ENCODE measurements around the gene CYP1A2. TPM values are rescaled to one million over a fixed set of nuclear protein-coding genes. Genes with fewer than 3 reads are reported as not detected.
A peak's percentile ranks its signal among the peaks of the same experiment; 100 is the strongest.

Gene CYP1A2, protein sequence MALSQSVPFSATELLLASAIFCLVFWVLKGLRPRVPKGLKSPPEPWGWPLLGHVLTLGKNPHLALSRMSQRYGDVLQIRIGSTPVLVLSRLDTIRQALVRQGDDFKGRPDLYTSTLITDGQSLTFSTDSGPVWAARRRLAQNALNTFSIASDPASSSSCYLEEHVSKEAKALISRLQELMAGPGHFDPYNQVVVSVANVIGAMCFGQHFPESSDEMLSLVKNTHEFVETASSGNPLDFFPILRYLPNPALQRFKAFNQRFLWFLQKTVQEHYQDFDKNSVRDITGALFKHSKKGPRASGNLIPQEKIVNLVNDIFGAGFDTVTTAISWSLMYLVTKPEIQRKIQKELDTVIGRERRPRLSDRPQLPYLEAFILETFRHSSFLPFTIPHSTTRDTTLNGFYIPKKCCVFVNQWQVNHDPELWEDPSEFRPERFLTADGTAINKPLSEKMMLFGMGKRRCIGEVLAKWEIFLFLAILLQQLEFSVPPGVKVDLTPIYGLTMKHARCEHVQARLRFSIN
- not detected for total RNA-seq

DNA sequence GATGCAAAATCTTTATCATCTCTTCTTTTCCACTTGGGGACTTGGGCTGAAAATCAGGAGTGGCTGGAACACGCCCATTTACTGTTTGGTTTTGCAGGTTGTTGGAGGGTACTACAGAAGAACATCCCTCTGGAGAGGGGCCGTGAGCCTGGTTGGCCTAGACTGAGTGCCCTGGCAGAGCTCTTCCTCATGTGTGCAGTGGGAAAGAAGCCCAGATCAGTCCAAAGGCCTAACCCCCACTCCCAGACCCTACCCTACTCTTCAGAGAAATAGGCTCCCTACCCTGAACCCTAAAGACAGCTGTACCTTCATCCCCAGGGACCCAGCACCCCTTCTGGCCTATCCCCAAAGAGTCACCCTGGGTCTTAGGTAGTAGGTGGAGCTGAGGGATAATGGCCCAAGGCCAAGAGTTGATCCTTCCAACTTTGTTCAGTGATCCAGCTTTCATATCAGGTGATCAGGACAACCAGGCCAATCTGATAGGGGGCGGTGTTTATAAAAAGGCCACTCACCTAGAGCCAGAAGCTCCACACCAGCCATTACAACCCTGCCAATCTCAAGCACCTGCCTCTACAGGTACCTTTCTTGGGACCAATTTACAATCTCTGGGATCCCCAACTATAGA, at the start of gene CYP1A2:
Gene CYP1A2 (plus strand): TSS at position 524 of the 625 bp plus-strand sequence. CDS start 894 bp downstream, outside the sequence.
- H3K27me3 ChIP-seq (ENCODE audit: control insufficient read depth in 3 of 3, insufficient read depth in 3 of 3, low read length in 3 of 3), result peaks cover 0 to 7% (median 0%) of the 10 kb centered on the region in 3 donors

DNA sequence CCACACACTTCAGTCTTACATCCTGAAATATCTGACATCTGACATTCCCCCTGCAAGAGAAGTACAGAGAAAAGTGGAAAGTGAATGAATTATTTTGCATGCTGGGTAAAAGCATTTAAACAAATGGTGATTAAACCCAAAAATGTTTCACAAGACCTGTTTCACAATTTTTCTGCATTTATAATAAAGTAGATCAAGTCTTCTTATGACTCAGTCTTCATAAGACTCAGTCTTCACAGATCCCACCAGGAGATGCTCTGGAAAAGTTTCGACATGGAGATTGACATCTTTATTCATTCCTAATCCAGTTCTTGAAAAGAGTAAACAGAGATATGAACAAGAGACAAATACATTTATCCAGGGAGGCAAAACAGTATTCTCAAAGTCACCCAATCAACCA, 39.6 kb upstream of the CYP1A2 start:
- Histone ChIP-seq H3K27ac (ENCODE audit: low read depth, low read length) (no peak overlapping the region), H3K9ac (ENCODE audit: low read depth in 1 of 3, low read length in 3 of 3) (no peak overlapping the region), H3K4me1 (ENCODE audit: control insufficient read depth in 3 of 3, insufficient read depth in 3 of 3, low read length in 3 of 3) (no peaks in the 10 kb centered on the region), H3K4me3 (ENCODE audit: low read length in 3 of 3) (no peak overlapping the region), H3K36me3 (ENCODE audit: control insufficient read depth in 3 of 3, insufficient read depth in 3 of 3, low read length in 3 of 3) (no peaks in the 10 kb centered on the region), H3K27me3 (ENCODE audit: control insufficient read depth in 3 of 3, insufficient read depth in 3 of 3, low read length in 3 of 3) (peaks cover 0 to 6% (median 4%) of the 10 kb centered on the region in 3 donors), H3K9me3 (ENCODE audit: control insufficient read depth in 3 of 3, low read length in 3 of 3) (no peaks in the 10 kb centered on the region)

More for the DNA sequence above, at the start of gene CYP1A2:
- Histone ChIP-seq H3K4me1 (ENCODE audit: control insufficient read depth in 3 of 3, insufficient read depth in 3 of 3, low read length in 3 of 3) (no peaks in the 10 kb centered on the region), H3K27ac (ENCODE audit: low read depth, low read length) (no peak within 1 kb of the TSS), H3K9ac (ENCODE audit: low read depth in 1 of 3, low read length in 3 of 3) (no peak within 1 kb of the TSS), H3K36me3 (ENCODE audit: control insufficient read depth in 3 of 3, insufficient read depth in 3 of 3, low read length in 3 of 3) (no peaks in the 10 kb centered on the region), H3K9me3 (ENCODE audit: control insufficient read depth in 3 of 3, low read length in 3 of 3) (no peaks in the 10 kb centered on the region), H3K4me3 (ENCODE audit: low read length in 3 of 3) (no peak within 1 kb of the TSS)

DNA sequence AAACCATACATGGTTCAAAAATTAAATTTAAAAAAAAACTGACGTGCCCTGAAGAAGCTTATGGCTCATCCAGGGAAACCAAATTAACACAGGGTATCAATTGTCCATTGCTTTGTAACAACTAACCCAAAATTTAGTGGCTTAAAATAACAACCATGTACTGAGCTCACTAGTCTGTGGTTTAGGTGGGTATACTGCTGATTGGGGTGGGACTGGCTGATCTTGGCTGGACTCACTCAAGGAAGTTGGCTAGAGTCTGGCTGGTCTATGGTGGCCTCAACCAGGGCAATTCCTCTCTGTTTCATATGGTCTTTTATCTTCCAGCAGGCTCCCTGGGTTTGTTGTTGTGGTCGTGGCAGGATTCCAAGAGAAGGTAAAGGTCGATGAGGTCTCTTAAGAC, 38.8 kb upstream of the CYP1A2 start:
- Histone ChIP-seq H3K4me1 (ENCODE audit: control insufficient read depth in 3 of 3, insufficient read depth in 3 of 3, low read length in 3 of 3) (no peaks in the 10 kb centered on the region), H3K4me3 (ENCODE audit: low read length in 3 of 3) (no peak overlapping the region), H3K9ac (ENCODE audit: low read depth in 1 of 3, low read length in 3 of 3) (no peak overlapping the region), H3K27ac (ENCODE audit: low read depth, low read length) (no peak overlapping the region), H3K36me3 (ENCODE audit: control insufficient read depth in 3 of 3, insufficient read depth in 3 of 3, low read length in 3 of 3) (no peaks in the 10 kb centered on the region), H3K9me3 (ENCODE audit: control insufficient read depth in 3 of 3, low read length in 3 of 3) (no peaks in the 10 kb centered on the region), H3K27me3 (ENCODE audit: control insufficient read depth in 3 of 3, insufficient read depth in 3 of 3, low read length in 3 of 3) (peaks cover 0 to 6% (median 4%) of the 10 kb centered on the region in 3 donors)

DNA sequence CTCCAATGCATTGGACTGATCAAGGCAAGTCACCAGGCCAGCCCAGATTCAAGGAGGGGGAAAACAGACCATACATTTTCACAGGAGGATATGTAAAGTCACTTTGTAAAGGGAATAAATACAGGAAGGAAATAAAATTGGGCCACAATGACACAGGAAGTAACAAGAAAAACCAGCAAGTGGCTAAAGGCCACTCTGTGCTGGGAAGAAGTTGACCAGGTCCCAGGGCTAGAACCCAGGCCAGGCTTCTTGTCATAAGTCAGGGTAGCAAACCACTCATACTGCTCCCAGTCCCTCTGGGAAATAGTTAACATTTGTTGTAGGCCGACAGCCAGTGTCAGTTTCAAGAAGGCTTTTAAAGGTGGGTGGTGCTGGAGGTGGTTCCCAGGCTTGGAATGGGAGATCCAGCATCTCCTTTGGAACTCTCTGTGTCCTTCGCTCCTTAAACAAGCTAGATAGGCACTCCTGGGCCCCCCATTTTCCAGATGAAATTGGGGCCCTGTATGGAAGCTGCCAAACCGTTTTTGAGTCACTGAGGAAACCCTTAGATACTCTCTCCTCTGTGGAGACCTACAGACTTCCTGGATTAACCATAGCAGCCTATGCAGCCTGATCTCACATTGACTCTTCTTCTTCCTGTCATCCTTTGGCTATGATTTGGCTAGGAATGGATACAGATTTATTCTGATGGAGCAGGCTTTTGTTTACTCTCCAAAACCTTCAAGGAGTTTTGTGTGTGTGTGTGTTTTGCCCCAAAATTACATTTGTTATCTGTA, 38.1 kb upstream of the CYP1A2 start:
- Histone ChIP-seq H3K4me3 (ENCODE audit: low read length in 3 of 3) (no peak overlapping the region), H3K4me1 (ENCODE audit: control insufficient read depth in 3 of 3, insufficient read depth in 3 of 3, low read length in 3 of 3) (no peaks in the 10 kb centered on the region), H3K36me3 (ENCODE audit: control insufficient read depth in 3 of 3, insufficient read depth in 3 of 3, low read length in 3 of 3) (no peaks in the 10 kb centered on the region), H3K27ac (ENCODE audit: low read depth, low read length) (no peak overlapping the region), H3K9ac (ENCODE audit: low read depth in 1 of 3, low read length in 3 of 3) (no peak overlapping the region), H3K9me3 (ENCODE audit: control insufficient read depth in 3 of 3, low read length in 3 of 3) (no peaks in the 10 kb centered on the region), H3K27me3 (ENCODE audit: control insufficient read depth in 3 of 3, insufficient read depth in 3 of 3, low read length in 3 of 3) (peaks cover 0 to 6% (median 4%) of the 10 kb centered on the region in 3 donors)

DNA sequence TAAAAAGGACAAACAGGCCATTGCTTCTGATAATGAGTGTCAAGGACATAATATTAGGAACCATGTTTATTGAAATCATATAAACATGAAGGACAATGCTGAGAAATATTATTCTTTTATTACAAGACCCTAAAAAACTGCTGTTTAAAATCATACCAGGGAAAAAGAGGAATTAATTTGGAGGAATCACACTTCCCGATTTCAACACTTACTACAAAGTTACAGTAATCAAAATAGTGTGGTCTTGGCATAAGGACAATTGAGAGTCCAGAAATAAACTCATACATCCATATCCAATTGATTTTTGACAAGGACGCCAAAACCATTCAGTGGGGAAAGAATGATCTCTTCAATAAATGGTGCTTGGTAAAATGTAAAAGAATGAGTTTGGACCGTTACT, 36.3 kb upstream of the CYP1A2 start:
- H3K9ac ChIP-seq (ENCODE audit: low read depth in 1 of 3, low read length in 3 of 3), result no peak overlapping the region
- H3K4me1 ChIP-seq (ENCODE audit: control insufficient read depth in 3 of 3, insufficient read depth in 3 of 3, low read length in 3 of 3), result no peaks in the 10 kb centered on the region
- no peak overlapping the region for H3K27ac ChIP-seq (ENCODE audit: low read depth, low read length)
- H3K9me3 ChIP-seq (ENCODE audit: control insufficient read depth in 3 of 3, low read length in 3 of 3), result no peaks in the 10 kb centered on the region
- no peaks in the 10 kb centered on the region for H3K36me3 ChIP-seq (ENCODE audit: control insufficient read depth in 3 of 3, insufficient read depth in 3 of 3, low read length in 3 of 3)
- H3K4me3 ChIP-seq (ENCODE audit: low read length in 3 of 3), result no peak overlapping the region
- H3K27me3 ChIP-seq (ENCODE audit: control insufficient read depth in 3 of 3, insufficient read depth in 3 of 3, low read length in 3 of 3), result peaks cover 0 to 6% (median 4%) of the 10 kb centered on the region in 3 donors

DNA sequence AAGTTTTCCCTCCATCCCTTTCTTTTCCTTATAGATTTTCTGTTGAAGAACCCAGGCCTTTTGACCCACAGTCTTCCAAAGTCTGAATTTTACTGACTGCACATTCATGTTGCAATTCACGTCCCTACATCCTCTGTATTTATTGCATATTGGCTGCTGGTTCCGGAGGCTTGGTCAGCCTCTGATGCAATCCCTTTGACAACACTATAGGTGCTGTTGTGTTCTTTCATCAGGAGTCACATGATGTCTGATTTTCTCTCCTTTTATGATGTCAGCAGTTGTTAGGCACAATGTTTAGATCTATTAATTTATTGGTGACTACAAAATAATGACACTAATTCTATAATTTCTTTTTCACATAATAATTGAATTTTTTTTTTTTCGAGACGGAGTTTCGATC, 32.0 kb upstream of the CYP1A2 start:
- Histone ChIP-seq H3K36me3 (ENCODE audit: control insufficient read depth in 3 of 3, insufficient read depth in 3 of 3, low read length in 3 of 3) (no peaks in the 10 kb centered on the region), H3K27ac (ENCODE audit: low read depth, low read length) (no peak overlapping the region), H3K9ac (ENCODE audit: low read depth in 1 of 3, low read length in 3 of 3) (no peak overlapping the region), H3K27me3 (ENCODE audit: control insufficient read depth in 3 of 3, insufficient read depth in 3 of 3, low read length in 3 of 3) (no peaks in the 10 kb centered on the region), H3K9me3 (ENCODE audit: control insufficient read depth in 3 of 3, low read length in 3 of 3) (no peaks in the 10 kb centered on the region), H3K4me3 (ENCODE audit: low read length in 3 of 3) (no peak overlapping the region), H3K4me1 (ENCODE audit: control insufficient read depth in 3 of 3, insufficient read depth in 3 of 3, low read length in 3 of 3) (no peaks in the 10 kb centered on the region)

DNA sequence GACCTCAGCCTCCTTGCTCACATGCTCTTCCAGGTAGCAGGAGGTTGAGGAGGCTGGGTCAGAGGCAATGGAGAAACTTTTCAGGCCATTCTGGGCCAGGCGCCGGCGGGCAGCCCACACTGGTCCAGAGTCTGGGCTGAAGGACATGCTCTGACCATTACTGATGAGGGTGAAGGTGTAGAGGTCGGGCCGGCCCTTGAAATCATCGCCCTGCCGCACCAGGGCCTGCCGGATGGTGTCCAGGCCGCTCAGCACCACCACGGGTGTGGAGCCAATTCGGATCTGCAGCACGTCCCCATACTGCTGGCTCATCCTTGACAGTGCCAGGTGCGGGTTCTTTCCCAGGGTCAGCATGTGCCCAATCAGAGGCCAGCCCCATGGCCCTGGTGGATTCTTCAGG, 26.1 kb upstream of the CYP1A2 start:
- peak overlapping the region in 1 of 3 donors; percentile 40 for H3K9ac ChIP-seq (ENCODE audit: low read depth in 1 of 3, low read length in 3 of 3)
- H3K27me3 ChIP-seq (ENCODE audit: control insufficient read depth in 3 of 3, insufficient read depth in 3 of 3, low read length in 3 of 3), result peaks cover 0 to 8% (median 5%) of the 10 kb centered on the region in 3 donors
- no peaks in the 10 kb centered on the region for H3K9me3 ChIP-seq (ENCODE audit: control insufficient read depth in 3 of 3, low read length in 3 of 3)
- H3K4me3 ChIP-seq (ENCODE audit: low read length in 3 of 3), result peak overlapping the region in 1 of 3 donors; percentile 49
- H3K27ac ChIP-seq (ENCODE audit: low read depth, low read length), result no peak overlapping the region
- H3K4me1 ChIP-seq (ENCODE audit: control insufficient read depth in 3 of 3, insufficient read depth in 3 of 3, low read length in 3 of 3), result peaks cover 13 to 15% (median 14%) of the 10 kb centered on the region in 3 donors
- H3K36me3 ChIP-seq (ENCODE audit: control insufficient read depth in 3 of 3, insufficient read depth in 3 of 3, low read length in 3 of 3), result no peaks in the 10 kb centered on the region

DNA sequence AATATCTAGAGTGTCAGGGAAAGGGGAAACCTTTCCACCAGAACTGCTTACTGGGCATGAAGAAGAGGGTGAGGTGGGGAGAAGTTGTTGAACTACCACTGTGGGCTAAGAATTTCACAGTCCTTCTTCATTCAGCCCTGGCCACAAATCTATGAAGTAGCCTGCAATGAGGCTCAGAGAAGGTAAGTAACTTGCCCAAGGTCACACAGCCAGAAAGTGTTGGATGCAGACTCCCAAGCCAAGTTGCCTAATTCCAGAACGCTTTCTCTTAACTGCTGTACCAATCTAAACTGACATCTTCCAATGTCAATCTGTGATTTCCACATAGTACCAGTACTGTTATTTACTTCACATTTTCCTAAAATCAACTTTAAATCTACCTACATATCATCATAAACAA, 25.5 kb upstream of the CYP1A2 start:
- H3K27me3 ChIP-seq (ENCODE audit: control insufficient read depth in 3 of 3, insufficient read depth in 3 of 3, low read length in 3 of 3), result peaks cover 3 to 12% (median 9%) of the 10 kb centered on the region in 3 donors
- no peaks in the 10 kb centered on the region for H3K36me3 ChIP-seq (ENCODE audit: control insufficient read depth in 3 of 3, insufficient read depth in 3 of 3, low read length in 3 of 3)
- no peaks in the 10 kb centered on the region for H3K9me3 ChIP-seq (ENCODE audit: control insufficient read depth in 3 of 3, low read length in 3 of 3)
- peaks cover 18 to 20% (median 18%) of the 10 kb centered on the region in 3 donors for H3K4me1 ChIP-seq (ENCODE audit: control insufficient read depth in 3 of 3, insufficient read depth in 3 of 3, low read length in 3 of 3)
- H3K27ac ChIP-seq (ENCODE audit: low read depth, low read length), result no peak overlapping the region
- peak overlapping the region in 1 of 3 donors; percentile 40 for H3K9ac ChIP-seq (ENCODE audit: low read depth in 1 of 3, low read length in 3 of 3)
- H3K4me3 ChIP-seq (ENCODE audit: low read length in 3 of 3), result peak overlapping the region in 1 of 3 donors; percentile 49

DNA sequence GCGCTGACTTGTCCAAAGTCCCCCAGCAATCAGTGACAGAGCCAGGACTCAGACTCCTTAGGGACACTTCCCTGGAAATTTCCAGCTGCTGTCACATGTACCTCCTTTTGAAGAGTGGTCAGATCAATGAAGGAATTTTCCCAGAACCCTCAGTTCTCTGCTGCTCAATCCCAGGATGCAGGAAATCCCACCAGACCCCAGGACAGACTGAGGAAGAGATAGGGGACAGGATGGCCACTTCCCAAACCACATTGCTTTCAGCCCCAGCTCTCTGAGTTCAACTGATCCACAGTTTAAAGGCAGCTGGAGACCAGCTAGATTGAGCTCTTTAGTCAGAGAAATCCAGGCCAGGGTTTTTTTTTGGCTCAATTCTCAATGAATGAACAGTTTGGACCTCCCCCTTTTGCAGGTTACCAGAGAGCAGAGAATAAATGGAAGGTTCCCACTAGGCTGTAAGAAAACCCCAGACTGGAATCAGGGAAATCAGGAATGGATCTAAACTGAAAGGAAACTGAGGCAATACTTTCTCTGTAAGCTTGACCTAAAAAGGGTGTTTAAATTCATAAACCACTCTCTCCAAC, 24.8 kb upstream of the CYP1A2 start:
- Histone ChIP-seq H3K27me3 (ENCODE audit: control insufficient read depth in 3 of 3, insufficient read depth in 3 of 3, low read length in 3 of 3) (peaks cover 3 to 12% (median 9%) of the 10 kb centered on the region in 3 donors), H3K9me3 (ENCODE audit: control insufficient read depth in 3 of 3, low read length in 3 of 3) (no peaks in the 10 kb centered on the region), H3K27ac (ENCODE audit: low read depth, low read length) (no peak overlapping the region)

More for the DNA sequence above, 24.8 kb upstream of the CYP1A2 start:
- Histone ChIP-seq H3K36me3 (ENCODE audit: control insufficient read depth in 3 of 3, insufficient read depth in 3 of 3, low read length in 3 of 3) (no peaks in the 10 kb centered on the region), H3K4me3 (ENCODE audit: low read length in 3 of 3) (no peak overlapping the region), H3K4me1 (ENCODE audit: control insufficient read depth in 3 of 3, insufficient read depth in 3 of 3, low read length in 3 of 3) (peaks cover 18 to 20% (median 18%) of the 10 kb centered on the region in 3 donors), H3K9ac (ENCODE audit: low read depth in 1 of 3, low read length in 3 of 3) (peak overlapping the region in 1 of 3 donors; percentile 74)
